ENCODE results near the gene CHRNA4. TPM values are rescaled to one million over a fixed set of nuclear protein-coding genes. Genes with fewer than 3 reads are reported as not detected.
A peak's percentile ranks its signal among the peaks of the same experiment; 100 is the strongest.

CHRNA4 gene
- total and polyA plus RNA-seq, 2 of the 13 experiments (the other 11 are each of a cell fraction or from before 2014, with no cell fraction given), result not detected

GRCh38 chr20:63408684-63409046 is 47.5 kb upstream of the CHRNA4 start:
- Histone ChIP-seq H3K27me3 (ENCODE audit: control insufficient read depth in 1 of 2, insufficient read depth in 2 of 2, low read length in 2 of 2) (peaks cover 48 to 94% of the 10 kb centered on the region in 2 experiments), H4K20me1 (ENCODE audit: insufficient read depth, low read length) (peaks cover 6% of the 10 kb centered on the region; the same call in 1 of the 2 replicates), H3K79me2 (ENCODE audit: insufficient read depth, low read length) (no peaks in the 10 kb centered on the region), H3K9ac (ENCODE audit: insufficient read depth, low read depth, low read length) (no peak overlapping the region), H3K36me3 (replicated peaks in 1 of 2; ENCODE audit: control insufficient read depth in 1 of 2, insufficient read depth in 2 of 2, low read length in 2 of 2) (no peaks in the 10 kb centered on the region), H3K9me3 (ENCODE audit: low read length) (no peaks in the 10 kb centered on the region), H2AFZ (ENCODE audit: low read length) (no peak overlapping the region), H3K4me2 (ENCODE audit: low read depth, low read length) (no peak overlapping the region), H3K4me3 (replicated peaks in 1 of 3; ENCODE audit: insufficient read depth in 1 of 3, low read depth in 2 of 3, low read length in 3 of 3) (no peak overlapping the region), H3K27ac (ENCODE audit: extremely low read length, insufficient read depth, low read length) (no peak overlapping the region), H3K4me1 (ENCODE audit: insufficient read depth, low read length) (no peaks in the 10 kb centered on the region; the same call in 1 of the 2 replicates)
- TF ChIP-seq POLR2A (IDR thresholded peaks at IDR 0.05; ENCODE audit: insufficient read depth in 1 of 2, low read depth in 2 of 2, low read length in 2 of 2) (no peak), MTF2 (CRISPR knock-in tag; IDR thresholded peaks at IDR 0.05; ENCODE audit: borderline replicate concordance) (peak; percentile 35; the same call in 1 of the 2 replicates)
- TF ChIP-seq, protein P1, sequence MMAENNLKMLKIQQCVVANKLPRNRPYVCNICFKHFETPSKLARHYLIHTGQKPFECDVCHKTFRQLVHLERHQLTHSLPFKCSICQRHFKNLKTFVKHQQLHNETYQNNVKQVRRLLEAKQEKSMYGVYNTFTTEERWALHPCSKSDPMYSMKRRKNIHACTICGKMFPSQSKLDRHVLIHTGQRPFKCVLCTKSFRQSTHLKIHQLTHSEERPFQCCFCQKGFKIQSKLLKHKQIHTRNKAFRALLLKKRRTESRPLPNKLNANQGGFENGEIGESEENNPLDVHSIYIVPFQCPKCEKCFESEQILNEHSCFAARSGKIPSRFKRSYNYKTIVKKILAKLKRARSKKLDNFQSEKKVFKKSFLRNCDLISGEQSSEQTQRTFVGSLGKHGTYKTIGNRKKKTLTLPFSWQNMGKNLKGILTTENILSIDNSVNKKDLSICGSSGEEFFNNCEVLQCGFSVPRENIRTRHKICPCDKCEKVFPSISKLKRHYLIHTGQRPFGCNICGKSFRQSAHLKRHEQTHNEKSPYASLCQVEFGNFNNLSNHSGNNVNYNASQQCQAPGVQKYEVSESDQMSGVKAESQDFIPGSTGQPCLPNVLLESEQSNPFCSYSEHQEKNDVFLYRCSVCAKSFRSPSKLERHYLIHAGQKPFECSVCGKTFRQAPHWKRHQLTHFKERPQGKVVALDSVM (CRISPR knock-in tag; IDR thresholded peaks at IDR 0.05), result no peak
- ChIA-PET POLR2A (no interaction called here), CTCF (ENCODE audit: low intra/inter-chr PET ratio, low total read pairs) (no interaction called here)
- in situ Hi-C loops (cut with HindIII; ENCODE audit: extremely low pct_ligation_motif_present, low pct_unique_long_range_greater_than_20kb), result no loop called here
- BruUV-seq (replicated peaks), result no TSS peak
- 33% methylated on average over 21 of the region's 21 CpGs for WGBS (ENCODE audit: low lambda C conversion rate)
- no peak for DNase-seq (ENCODE audit: low spot score)
- no peak for FAIRE-seq
- intact Hi-C loops (cut with micrococcal nuclease; ENCODE audit: unreplicated experiment), result no loop called here
- no peak for ATAC-seq

GRCh38 chr20:63407928-63408683 is 47.0 kb upstream of the CHRNA4 start:
- Histone ChIP-seq H3K4me3 (replicated peaks in 1 of 3; ENCODE audit: insufficient read depth in 1 of 3, low read depth in 2 of 3, low read length in 3 of 3) (no peak overlapping the region), H3K9ac (ENCODE audit: insufficient read depth, low read depth, low read length) (no peak overlapping the region), H2AFZ (ENCODE audit: low read length) (no peak overlapping the region), H3K36me3 (replicated peaks in 1 of 2; ENCODE audit: control insufficient read depth in 1 of 2, insufficient read depth in 2 of 2, low read length in 2 of 2) (no peaks in the 10 kb centered on the region), H3K27me3 (ENCODE audit: control insufficient read depth in 1 of 2, insufficient read depth in 2 of 2, low read length in 2 of 2) (peaks cover 49 to 94% of the 10 kb centered on the region in 2 experiments), H3K4me1 (ENCODE audit: insufficient read depth, low read length) (no peaks in the 10 kb centered on the region; the same call in 1 of the 2 replicates), H3K27ac (ENCODE audit: extremely low read length, insufficient read depth, low read length) (no peak overlapping the region), H4K20me1 (ENCODE audit: insufficient read depth, low read length) (peaks cover 4% of the 10 kb centered on the region; the same call in 1 of the 2 replicates), H3K79me2 (ENCODE audit: insufficient read depth, low read length) (no peaks in the 10 kb centered on the region), H3K4me2 (ENCODE audit: low read depth, low read length) (no peak overlapping the region), H3K9me3 (ENCODE audit: low read length) (no peaks in the 10 kb centered on the region)
- TF ChIP-seq EZH2 (conservative IDR thresholded peaks at IDR 0.05; ENCODE audit: low read depth, low read length) (peak; percentile 77; the same call in 1 of the 2 replicates), SRSF4 (IDR thresholded peaks at IDR 0.05; ENCODE audit: low read depth, low read length, poor library complexity, severe bottlenecking) (no peak), MTF2 (CRISPR knock-in tag; IDR thresholded peaks at IDR 0.05; ENCODE audit: borderline replicate concordance) (0 out of 2 replicates have a peak, but pooled peaks have one; percentile 0), NRL (CRISPR knock-in tag; IDR thresholded peaks at IDR 0.05; ENCODE audit: borderline replicate concordance) (0 out of 2 replicates have a peak, but pooled peaks have one; percentile 10)
- ChIA-PET POLR2A (no interaction called here), CTCF (ENCODE audit: low intra/inter-chr PET ratio, low total read pairs) (no interaction called here)
- no TSS peak for BruUV-seq (replicated peaks)
- no peak for ATAC-seq
- 38% methylated on average over 23 of the region's 27 CpGs for WGBS (ENCODE audit: low lambda C conversion rate)
- DNase-seq (ENCODE audit: low spot score), result no peak
- in situ Hi-C loops (cut with HindIII; ENCODE audit: extremely low pct_ligation_motif_present, low pct_unique_long_range_greater_than_20kb), result no loop called here
- no peak for FAIRE-seq
- intact Hi-C loops (cut with micrococcal nuclease; ENCODE audit: unreplicated experiment), result no loop called here
